Measurements from ENCODE around the gene S100A3. TPM values are rescaled to one million over a fixed set of nuclear protein-coding genes. Genes with fewer than 3 reads are reported as not detected.
"Not testable (repeated sequence)": the region's sequence is repeated elsewhere in the genome, so short reads cannot be mapped to it uniquely, and the experiment has no call there.

Gene S100A3
- total and polyA plus RNA-seq, 4 donors, result 0.29 TPM; not detected in 3

- Histone ChIP-seq H3K4me3 (ENCODE audit: low read depth, low read length) (no peak overlapping the region), H3K36me3 (ENCODE audit: control insufficient read depth, insufficient read depth, low read length) (no peaks in the 10 kb centered on the region), H3K4me1 (ENCODE audit: control insufficient read depth, insufficient read depth, low read length) (peaks cover 34% of the 10 kb centered on the region), H3K27me3 (ENCODE audit: control insufficient read depth, insufficient read depth, low read length) (no peaks in the 10 kb centered on the region), H3K9me3 (ENCODE audit: control insufficient read depth, insufficient read depth, low read length) (no peaks in the 10 kb centered on the region), H3K27ac (ENCODE audit: low read depth, low read length) (no peak overlapping the region)
- WGBS (ENCODE audit: insufficient coverage), result 85% methylated on average over 6 of the region's 7 CpGs
- DNase-seq (ENCODE audit: low read depth in 4 of 6, low spot score in 6 of 6), result no peak
Measured at GRCh38 chr1:153563991-153564390, 14.9 kb upstream of the S100A3 start.

GRCh38 chr1:153563483-153563901 lies 14.4 kb upstream of the S100A3 start:
- Histone ChIP-seq H3K27me3 (ENCODE audit: control insufficient read depth, insufficient read depth, low read length) (no peaks in the 10 kb centered on the region), H3K4me3 (ENCODE audit: low read depth, low read length) (no peak overlapping the region), H3K36me3 (ENCODE audit: control insufficient read depth, insufficient read depth, low read length) (no peaks in the 10 kb centered on the region), H3K9me3 (ENCODE audit: control insufficient read depth, insufficient read depth, low read length) (no peaks in the 10 kb centered on the region), H3K4me1 (ENCODE audit: control insufficient read depth, insufficient read depth, low read length) (peaks cover 29% of the 10 kb centered on the region), H3K27ac (ENCODE audit: low read depth, low read length) (no peak overlapping the region)
- no peak for DNase-seq (ENCODE audit: low read depth in 4 of 6, low spot score in 6 of 6)
- WGBS (ENCODE audit: insufficient coverage), result 63% methylated on average over 4 of the region's 6 CpGs

GRCh38 chr1:153562021-153562420 lies 13.0 kb upstream of the S100A3 start:
- DNase-seq (ENCODE audit: low read depth in 4 of 6, low spot score in 6 of 6); H3K36me3 ChIP-seq (ENCODE audit: control insufficient read depth, insufficient read depth, low read length); H3K9me3 ChIP-seq (ENCODE audit: control insufficient read depth, insufficient read depth, low read length); H3K27ac ChIP-seq (ENCODE audit: low read depth, low read length); H3K27me3 ChIP-seq (ENCODE audit: control insufficient read depth, insufficient read depth, low read length); H3K4me3 ChIP-seq (ENCODE audit: low read depth, low read length): not testable (repeated sequence)
- WGBS (ENCODE audit: insufficient coverage), result 100% methylated on average over 1 of the region's 3 CpGs
- H3K4me1 ChIP-seq (ENCODE audit: control insufficient read depth, insufficient read depth, low read length), result peaks cover 18% of the 10 kb centered on the region

- Histone ChIP-seq H3K36me3 (ENCODE audit: control insufficient read depth, insufficient read depth, low read length) (no peaks in the 10 kb centered on the region), H3K27ac (ENCODE audit: low read depth, low read length) (no peak overlapping the region), H3K9me3 (ENCODE audit: control insufficient read depth, insufficient read depth, low read length) (no peaks in the 10 kb centered on the region), H3K27me3 (ENCODE audit: control insufficient read depth, insufficient read depth, low read length) (no peaks in the 10 kb centered on the region), H3K4me1 (ENCODE audit: control insufficient read depth, insufficient read depth, low read length) (peaks cover 13% of the 10 kb centered on the region), H3K4me3 (ENCODE audit: low read depth, low read length) (no peak overlapping the region)
- DNase-seq (ENCODE audit: low read depth in 4 of 6, low spot score in 6 of 6), result no peak
- 97% methylated on average over 3 of the region's 3 CpGs for WGBS (ENCODE audit: insufficient coverage)
Measured at GRCh38 chr1:153561466-153561985, 12.5 kb upstream of the S100A3 start.

GRCh38 chr1:153560771-153561465 lies 11.9 kb upstream of the S100A3 start:
- no peaks in the 10 kb centered on the region for H3K9me3 ChIP-seq (ENCODE audit: control insufficient read depth, insufficient read depth, low read length)
- WGBS (ENCODE audit: insufficient coverage), result 86% methylated on average over 6 of the region's 10 CpGs
- no peak for DNase-seq (ENCODE audit: low read depth in 4 of 6, low spot score in 6 of 6)
- peaks cover 7% of the 10 kb centered on the region for H3K4me1 ChIP-seq (ENCODE audit: control insufficient read depth, insufficient read depth, low read length)
- H3K4me3 ChIP-seq (ENCODE audit: low read depth, low read length), result no peak overlapping the region
- H3K36me3 ChIP-seq (ENCODE audit: control insufficient read depth, insufficient read depth, low read length), result no peaks in the 10 kb centered on the region
- no peaks in the 10 kb centered on the region for H3K27me3 ChIP-seq (ENCODE audit: control insufficient read depth, insufficient read depth, low read length)
- H3K27ac ChIP-seq (ENCODE audit: low read depth, low read length), result no peak overlapping the region

GRCh38 chr1:153560241-153560640 lies 11.2 kb upstream of the S100A3 start:
- no CpG with 5 or more reads among the region's 2 CpGs for WGBS (ENCODE audit: insufficient coverage)
- no peaks in the 10 kb centered on the region for H3K27me3 ChIP-seq (ENCODE audit: control insufficient read depth, insufficient read depth, low read length)
- no peak for DNase-seq (ENCODE audit: low read depth in 4 of 6, low spot score in 6 of 6)
- no peak overlapping the region for H3K4me3 ChIP-seq (ENCODE audit: low read depth, low read length)
- H3K27ac ChIP-seq (ENCODE audit: low read depth, low read length), result no peak overlapping the region
- H3K36me3 ChIP-seq (ENCODE audit: control insufficient read depth, insufficient read depth, low read length), result no peaks in the 10 kb centered on the region
- H3K4me1 ChIP-seq (ENCODE audit: control insufficient read depth, insufficient read depth, low read length), result no peaks in the 10 kb centered on the region
- no peaks in the 10 kb centered on the region for H3K9me3 ChIP-seq (ENCODE audit: control insufficient read depth, insufficient read depth, low read length)

GRCh38 chr1:153557877-153558276 lies 8.8 kb upstream of the S100A3 start:
- no peak for DNase-seq (ENCODE audit: low read depth in 4 of 6, low spot score in 6 of 6)
- no peak overlapping the region for H3K27ac ChIP-seq (ENCODE audit: low read depth, low read length)
- H3K9me3 ChIP-seq (ENCODE audit: control insufficient read depth, insufficient read depth, low read length), result no peaks in the 10 kb centered on the region
- no peak overlapping the region for H3K4me3 ChIP-seq (ENCODE audit: low read depth, low read length)
- no peaks in the 10 kb centered on the region for H3K4me1 ChIP-seq (ENCODE audit: control insufficient read depth, insufficient read depth, low read length)
- 100% methylated on average over 2 of the region's 3 CpGs for WGBS (ENCODE audit: insufficient coverage)
- no peaks in the 10 kb centered on the region for H3K36me3 ChIP-seq (ENCODE audit: control insufficient read depth, insufficient read depth, low read length)
- H3K27me3 ChIP-seq (ENCODE audit: control insufficient read depth, insufficient read depth, low read length), result no peaks in the 10 kb centered on the region

GRCh38 chr1:153556348-153556747 lies 7.3 kb upstream of the S100A3 start:
- H3K27ac ChIP-seq (ENCODE audit: low read depth, low read length), result no peak overlapping the region
- no peaks in the 10 kb centered on the region for H3K4me1 ChIP-seq (ENCODE audit: control insufficient read depth, insufficient read depth, low read length)
- no peak for DNase-seq (ENCODE audit: low read depth in 4 of 6, low spot score in 6 of 6)
- no peaks in the 10 kb centered on the region for H3K9me3 ChIP-seq (ENCODE audit: control insufficient read depth, insufficient read depth, low read length)
- WGBS (ENCODE audit: insufficient coverage), result no CpG with 5 or more reads among the region's 1 CpG
- H3K36me3 ChIP-seq (ENCODE audit: control insufficient read depth, insufficient read depth, low read length), result no peaks in the 10 kb centered on the region
- no peak overlapping the region for H3K4me3 ChIP-seq (ENCODE audit: low read depth, low read length)
- no peaks in the 10 kb centered on the region for H3K27me3 ChIP-seq (ENCODE audit: control insufficient read depth, insufficient read depth, low read length)

GRCh38 chr1:153553830-153554541 lies 4.9 kb upstream of the S100A3 start:
- no peak overlapping the region for H3K27ac ChIP-seq (ENCODE audit: low read depth, low read length)
- H3K4me3 ChIP-seq (ENCODE audit: low read depth, low read length), result no peak overlapping the region
- no peaks in the 10 kb centered on the region for H3K36me3 ChIP-seq (ENCODE audit: control insufficient read depth, insufficient read depth, low read length)
- DNase-seq (ENCODE audit: low read depth in 4 of 6, low spot score in 6 of 6), result no peak
- no CpG with 5 or more reads among the region's 2 CpGs for WGBS (ENCODE audit: insufficient coverage)
- H3K27me3 ChIP-seq (ENCODE audit: control insufficient read depth, insufficient read depth, low read length), result no peaks in the 10 kb centered on the region
- H3K4me1 ChIP-seq (ENCODE audit: control insufficient read depth, insufficient read depth, low read length), result no peaks in the 10 kb centered on the region
- no peaks in the 10 kb centered on the region for H3K9me3 ChIP-seq (ENCODE audit: control insufficient read depth, insufficient read depth, low read length)

GRCh38 chr1:153553096-153553495 lies 4.0 kb upstream of the S100A3 start:
- Histone ChIP-seq H3K9me3 (ENCODE audit: control insufficient read depth, insufficient read depth, low read length) (no peaks in the 10 kb centered on the region), H3K27me3 (ENCODE audit: control insufficient read depth, insufficient read depth, low read length) (no peaks in the 10 kb centered on the region), H3K4me1 (ENCODE audit: control insufficient read depth, insufficient read depth, low read length) (no peaks in the 10 kb centered on the region), H3K4me3 (ENCODE audit: low read depth, low read length) (no peak overlapping the region), H3K36me3 (ENCODE audit: control insufficient read depth, insufficient read depth, low read length) (no peaks in the 10 kb centered on the region), H3K27ac (ENCODE audit: low read depth, low read length) (no peak overlapping the region)
- 86% methylated on average over 9 of the region's 12 CpGs for WGBS (ENCODE audit: insufficient coverage)
- no peak for DNase-seq (ENCODE audit: low read depth in 4 of 6, low spot score in 6 of 6)
